Testis (tissue), 3 donors: ENCODE data around the gene LRMDA. TPM values are rescaled to one million over a fixed set of nuclear protein-coding genes. Genes with fewer than 3 reads are reported as not detected.

Experiments
- DNase-seq: peaks from one replicate; pipeline ENCODE4 v3.0.0-alpha.2; 2019
- H3K27ac ChIP-seq, 2 donors: fragments of 200-600 bp; sonication (generic); one replicate each; pipeline ENCODE4 v1.5.1; 2019
- H3K27me3 ChIP-seq: fragments of 200-600 bp; sonication (generic); one replicate; pipeline ENCODE4 v1.5.1; 2019
- H3K36me3 ChIP-seq: fragments of 200-600 bp; sonication (generic); one replicate; pipeline ENCODE4 v1.5.1; 2017; ENCODE audit warnings: low read depth; ENCODE audit errors: missing control alignments
- H3K4me1 ChIP-seq: fragments of 200-600 bp; sonication (generic); one replicate; pipeline ENCODE4 v1.5.1; 2019
- H3K4me3 ChIP-seq, 2 donors: fragments of 200-600 bp; sonication (generic); one replicate each; pipeline ENCODE4 v1.5.1; 2017 to 2019
- H3K9me3 ChIP-seq: fragments of 200-600 bp; sonication (generic); one replicate; pipeline ENCODE4 v1.5.1; 2017
- POLR2A ChIP-seq: fragments of 450-650 bp; IDR thresholded peaks from one replicate; pipeline ENCODE4 v1.6.1; 2017; ENCODE audit warnings: antibody characterized with exemption, mild to moderate bottlenecking, moderate library complexity
- WGBS, 2 donors: methylation state at CpG; one replicate each; pipeline ENCODE4 v1.1.5; 2018; 5-methylcytosine and 5-hydroxymethylcytosine counted together
- intact Hi-C: fragments of 100-400 bp; cut with DNase I; formaldehyde crosslinking; loops from one replicate; pipeline ENCODE4 v1.15.1; 2023; ENCODE audit warnings: low total_unique reads
- polyA plus RNA-seq: library from polyadenylated mRNA; stranded (reverse); fragments of 350-450 nt; fragmentation: Illumina TruSeq; extraction: RNeasy Lipid Tissue Mini Kit (QIAGEN cat#74804); gene quantifications from one replicate; pipeline ENCODE4 v1.2.3, GENCODE V29; 2014; ENCODE audit warnings: low read depth, low replicate concordance; ENCODE audit not compliant: insufficient read depth
- total RNA-seq, 2 donors: library from RNA; depleted of rRNA; stranded (reverse); fragments of >200 nt; gene quantifications; one replicate each; pipeline ENCODE4 v1.2.3, GENCODE V29; 2016
- TF ChIP-seq, protein P1 (sequence below), 3 experiments: fragments of 450-650 bp in 2 of 3; fragments of 200-600 bp in 1 of 3; sonication (generic) in 1 of 3; IDR thresholded peaks; one replicate each; pipeline ENCODE4 v1.5.1; 2016 to 2019; ENCODE audit warnings: antibody characterized with exemption in 3 of 3, mild to moderate bottlenecking in 2 of 3, moderate library complexity in 1 of 3

The LRMDA gene
- total and polyA plus RNA-seq, 3 donors from 2014 or later = 7.6 to 13.8 (median 10.6) TPM

DNA sequence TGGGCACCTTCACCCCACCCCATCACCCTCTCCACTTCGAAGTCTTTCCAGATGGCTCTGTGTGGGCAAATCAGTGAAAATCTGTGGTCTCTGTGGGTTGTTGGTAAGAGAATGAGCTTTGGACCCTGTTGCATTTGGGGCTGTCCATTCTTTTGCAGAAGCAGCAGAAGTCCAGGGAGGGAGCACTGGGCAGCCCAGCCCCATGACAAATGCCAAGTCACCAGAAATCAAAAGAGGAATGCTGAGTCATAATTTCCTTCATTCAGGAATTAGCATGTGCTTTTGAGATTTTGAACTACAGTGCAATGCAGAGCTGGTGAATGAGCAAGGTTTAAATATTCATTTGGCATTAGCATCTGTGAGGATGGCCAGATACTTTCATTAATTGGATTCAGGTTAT is 556.2 kb downstream of the LRMDA start:
- Histone ChIP-seq H3K27me3 (no peaks in the 10 kb centered on the region), H3K4me1 (no peaks in the 10 kb centered on the region), H3K27ac (no peak overlapping the region), H3K4me3 (no peak overlapping the region), H3K9me3 (no peaks in the 10 kb centered on the region), H3K36me3 (no peaks in the 10 kb centered on the region)
- WGBS, 2 donors = 92 to 100% methylated on average over 1 of the region's 1 CpG
- intact Hi-C loops = no loop called here
- TF ChIP-seq POLR2A = no peak
- TF ChIP-seq, protein P1, sequence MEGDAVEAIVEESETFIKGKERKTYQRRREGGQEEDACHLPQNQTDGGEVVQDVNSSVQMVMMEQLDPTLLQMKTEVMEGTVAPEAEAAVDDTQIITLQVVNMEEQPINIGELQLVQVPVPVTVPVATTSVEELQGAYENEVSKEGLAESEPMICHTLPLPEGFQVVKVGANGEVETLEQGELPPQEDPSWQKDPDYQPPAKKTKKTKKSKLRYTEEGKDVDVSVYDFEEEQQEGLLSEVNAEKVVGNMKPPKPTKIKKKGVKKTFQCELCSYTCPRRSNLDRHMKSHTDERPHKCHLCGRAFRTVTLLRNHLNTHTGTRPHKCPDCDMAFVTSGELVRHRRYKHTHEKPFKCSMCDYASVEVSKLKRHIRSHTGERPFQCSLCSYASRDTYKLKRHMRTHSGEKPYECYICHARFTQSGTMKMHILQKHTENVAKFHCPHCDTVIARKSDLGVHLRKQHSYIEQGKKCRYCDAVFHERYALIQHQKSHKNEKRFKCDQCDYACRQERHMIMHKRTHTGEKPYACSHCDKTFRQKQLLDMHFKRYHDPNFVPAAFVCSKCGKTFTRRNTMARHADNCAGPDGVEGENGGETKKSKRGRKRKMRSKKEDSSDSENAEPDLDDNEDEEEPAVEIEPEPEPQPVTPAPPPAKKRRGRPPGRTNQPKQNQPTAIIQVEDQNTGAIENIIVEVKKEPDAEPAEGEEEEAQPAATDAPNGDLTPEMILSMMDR (IDR thresholded peaks at IDR 0.05) = no peak
- DNase-seq = no peak

DNA sequence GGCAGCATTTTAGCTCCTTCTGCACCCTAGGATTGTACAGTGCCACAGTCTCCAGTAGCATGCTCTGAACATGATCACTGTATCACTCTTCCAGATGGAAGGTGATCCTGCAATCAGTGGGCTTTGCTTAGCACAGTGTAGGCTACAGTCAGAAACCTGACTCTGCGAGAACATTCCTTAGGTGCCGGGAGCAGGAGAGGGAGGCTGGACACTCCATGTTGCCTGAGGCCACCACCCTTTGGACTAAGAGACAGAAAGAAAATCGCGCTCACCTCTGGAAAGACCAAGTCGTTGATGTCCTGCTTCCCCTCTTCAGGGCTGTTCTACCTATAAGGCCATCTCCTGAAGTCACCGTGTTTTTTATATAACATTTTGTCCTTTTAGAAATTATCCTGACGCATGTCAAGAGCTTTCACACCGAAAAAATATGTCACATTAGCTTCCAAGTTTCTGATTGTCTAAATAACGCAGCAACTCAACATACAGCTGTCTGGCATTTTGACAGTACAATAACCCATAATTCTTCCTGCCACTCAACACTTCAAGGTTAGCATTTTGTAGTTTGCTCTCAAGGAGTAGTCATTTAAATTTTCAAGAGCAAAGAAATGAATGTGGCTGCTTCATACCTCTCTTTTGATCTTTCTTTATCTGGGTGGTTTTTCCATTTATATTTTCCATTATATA is 563.1 kb downstream of the LRMDA start:
- WGBS, 2 donors = 85 to 92% methylated on average over 9 of the region's 9 CpGs
- no peaks in the 10 kb centered on the region for H3K4me1 ChIP-seq
- DNase-seq = no peak
- intact Hi-C loops = no loop called here
- H3K36me3 ChIP-seq = no peaks in the 10 kb centered on the region
- no peak overlapping the region for H3K27ac ChIP-seq
- no peaks in the 10 kb centered on the region for H3K27me3 ChIP-seq
- TF ChIP-seq POLR2A = no peak
- TF ChIP-seq, protein P1 (IDR thresholded peaks at IDR 0.05) = no peak
- H3K4me3 ChIP-seq = no peak overlapping the region
- no peaks in the 10 kb centered on the region for H3K9me3 ChIP-seq

DNA sequence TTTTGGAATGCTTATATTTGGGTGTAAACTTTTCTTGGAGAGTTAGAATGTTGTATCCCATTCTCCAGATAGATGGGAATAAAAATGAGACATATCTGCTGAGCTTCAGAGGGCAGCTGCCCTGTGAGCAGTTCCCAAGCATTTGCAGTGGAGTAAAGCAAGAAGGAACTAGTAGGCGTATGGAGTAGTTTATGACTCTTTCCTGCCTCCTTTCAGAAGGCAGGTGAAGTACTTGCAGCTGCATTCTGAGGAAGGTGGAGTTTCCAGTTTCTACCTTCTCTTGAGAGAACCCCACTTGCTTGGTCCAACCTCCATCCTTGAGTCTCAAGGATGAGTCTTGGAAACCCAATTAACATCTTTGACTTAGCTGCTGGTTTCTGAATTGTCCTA is 563.6 kb downstream of the LRMDA start:
- WGBS, 2 donors = 97 to 100% methylated on average over 1 of the region's 1 CpG
- no peaks in the 10 kb centered on the region for H3K36me3 ChIP-seq
- DNase-seq = no peak
- intact Hi-C loops = no loop called here
- no peak overlapping the region for H3K27ac ChIP-seq
- TF ChIP-seq POLR2A = no peak
- TF ChIP-seq, protein P1 (IDR thresholded peaks at IDR 0.05) = no peak
- H3K4me1 ChIP-seq = no peaks in the 10 kb centered on the region
- no peak overlapping the region for H3K4me3 ChIP-seq
- no peaks in the 10 kb centered on the region for H3K27me3 ChIP-seq
- no peaks in the 10 kb centered on the region for H3K9me3 ChIP-seq

GRCh38 chr10:75995720-75996119 is 564.3 kb downstream of the LRMDA start:
- TF ChIP-seq, protein P1 (IDR thresholded peaks at IDR 0.05) = no peak
- TF ChIP-seq POLR2A = no peak
- no peak for DNase-seq
- Histone ChIP-seq H3K9me3 (no peaks in the 10 kb centered on the region), H3K36me3 (no peaks in the 10 kb centered on the region), H3K4me1 (no peaks in the 10 kb centered on the region), H3K27ac (no peak overlapping the region), H3K4me3 (no peak overlapping the region), H3K27me3 (no peaks in the 10 kb centered on the region)
- intact Hi-C loops = no loop called here
- WGBS, 2 donors = 72 to 79% methylated on average over 1 of the region's 1 CpG

- DNase-seq = no peak
- Histone ChIP-seq H3K27me3 (no peaks in the 10 kb centered on the region), H3K36me3 (no peaks in the 10 kb centered on the region), H3K4me3 (no peak overlapping the region), H3K4me1 (no peaks in the 10 kb centered on the region), H3K9me3 (no peaks in the 10 kb centered on the region), H3K27ac (no peak overlapping the region)
- 76 to 79% methylated on average over 2 of the region's 2 CpGs for WGBS, 2 donors
- intact Hi-C loops = no loop called here
- TF ChIP-seq, protein P1 (IDR thresholded peaks at IDR 0.05) = no peak
- TF ChIP-seq POLR2A = no peak
Observed at GRCh38 chr10:75999001-75999400, 567.6 kb downstream of the LRMDA start.
